HL-60 (cell line): ENCODE data around the gene ZNF785.

ENCODE experiments used
- CTCF ChIP-seq: IDR thresholded peaks from one replicate; pipeline ENCODE4 v1.5.1; 2011; ENCODE audit warnings: low read length, control low read depth, inconsistent platforms; ENCODE audit not compliant: insufficient read depth
- GABPA ChIP-seq: IDR thresholded peaks from 2 replicates; pipeline ENCODE4 v1.6.1; 2012; ENCODE audit warnings: low read depth
- POLR2AphosphoS5 ChIP-seq: IDR thresholded peaks from 2 replicates; pipeline ENCODE4 v1.6.1; 2012; ENCODE audit warnings: low read depth
- TF ChIP-seq, protein P1 (sequence below): IDR thresholded peaks from 2 replicates; pipeline ENCODE4 v1.6.1; 2012; ENCODE audit warnings: low read depth; ENCODE audit not compliant: insufficient replicate concordance

GRCh38 chr16:30623536-30624283, 38.2 kb upstream of the ZNF785 start:
- TF ChIP-seq CTCF = no peak
- TF ChIP-seq, protein P1, sequence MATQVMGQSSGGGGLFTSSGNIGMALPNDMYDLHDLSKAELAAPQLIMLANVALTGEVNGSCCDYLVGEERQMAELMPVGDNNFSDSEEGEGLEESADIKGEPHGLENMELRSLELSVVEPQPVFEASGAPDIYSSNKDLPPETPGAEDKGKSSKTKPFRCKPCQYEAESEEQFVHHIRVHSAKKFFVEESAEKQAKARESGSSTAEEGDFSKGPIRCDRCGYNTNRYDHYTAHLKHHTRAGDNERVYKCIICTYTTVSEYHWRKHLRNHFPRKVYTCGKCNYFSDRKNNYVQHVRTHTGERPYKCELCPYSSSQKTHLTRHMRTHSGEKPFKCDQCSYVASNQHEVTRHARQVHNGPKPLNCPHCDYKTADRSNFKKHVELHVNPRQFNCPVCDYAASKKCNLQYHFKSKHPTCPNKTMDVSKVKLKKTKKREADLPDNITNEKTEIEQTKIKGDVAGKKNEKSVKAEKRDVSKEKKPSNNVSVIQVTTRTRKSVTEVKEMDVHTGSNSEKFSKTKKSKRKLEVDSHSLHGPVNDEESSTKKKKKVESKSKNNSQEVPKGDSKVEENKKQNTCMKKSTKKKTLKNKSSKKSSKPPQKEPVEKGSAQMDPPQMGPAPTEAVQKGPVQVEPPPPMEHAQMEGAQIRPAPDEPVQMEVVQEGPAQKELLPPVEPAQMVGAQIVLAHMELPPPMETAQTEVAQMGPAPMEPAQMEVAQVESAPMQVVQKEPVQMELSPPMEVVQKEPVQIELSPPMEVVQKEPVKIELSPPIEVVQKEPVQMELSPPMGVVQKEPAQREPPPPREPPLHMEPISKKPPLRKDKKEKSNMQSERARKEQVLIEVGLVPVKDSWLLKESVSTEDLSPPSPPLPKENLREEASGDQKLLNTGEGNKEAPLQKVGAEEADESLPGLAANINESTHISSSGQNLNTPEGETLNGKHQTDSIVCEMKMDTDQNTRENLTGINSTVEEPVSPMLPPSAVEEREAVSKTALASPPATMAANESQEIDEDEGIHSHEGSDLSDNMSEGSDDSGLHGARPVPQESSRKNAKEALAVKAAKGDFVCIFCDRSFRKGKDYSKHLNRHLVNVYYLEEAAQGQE = no peak
- TF ChIP-seq POLR2AphosphoS5 = no peak
- no peak for TF ChIP-seq GABPA
